RPMI7951 (cell line): ENCODE data around the gene TNIP2. TPM values are rescaled to one million over a fixed set of nuclear protein-coding genes. Genes with fewer than 3 reads are reported as not detected.

Experiments
- DNase-seq: peaks from one replicate; pipeline ENCODE4 v3.0.0-alpha.2; 2012; ENCODE audit warnings: low read depth
- total RNA-seq: library from RNA; depleted of rRNA; stranded (reverse); fragments of >200 nt; shearing (Covaris generic); gene quantifications from 2 replicates; pipeline ENCODE4 v1.2.3, GENCODE V29; 2014

Gene TNIP2
- total RNA-seq, 1 experiment from 2014 or later, result 23.3 TPM

GRCh38 chr4:2721586-2721985 lies 34.5 kb downstream of the TNIP2 start:
- DNase-seq, result no peak

GRCh38 chr4:2716236-2716635 lies 39.9 kb downstream of the TNIP2 start:
- DNase-seq, result no peak

GRCh38 chr4:2715426-2715825 lies 40.7 kb downstream of the TNIP2 start:
- no peak for DNase-seq

GRCh38 chr4:2714918-2715317 lies 41.2 kb downstream of the TNIP2 start:
- no peak for DNase-seq

GRCh38 chr4:2714061-2714770 lies 41.9 kb downstream of the TNIP2 start:
- DNase-seq, result no peak

- no peak for DNase-seq
Measured at GRCh38 chr4:2713337-2713736, 42.8 kb downstream of the TNIP2 start.

- DNase-seq, result peak; percentile 23
Measured at GRCh38 chr4:2712261-2712842, 43.8 kb downstream of the TNIP2 start.

GRCh38 chr4:2702770-2703169 lies 53.4 kb downstream of the TNIP2 start:
- DNase-seq, result no peak

- DNase-seq, result no peak
Measured at GRCh38 chr4:2702361-2702760, 53.8 kb downstream of the TNIP2 start.

GRCh38 chr4:2700031-2700430 lies 56.1 kb downstream of the TNIP2 start:
- no peak for DNase-seq

- no peak for DNase-seq
Measured at GRCh38 chr4:2699534-2699933, 56.6 kb downstream of the TNIP2 start.

GRCh38 chr4:2698951-2699505 lies 57.1 kb downstream of the TNIP2 start:
- no peak for DNase-seq

GRCh38 chr4:2698504-2698903 lies 57.6 kb downstream of the TNIP2 start:
- DNase-seq, result no peak

GRCh38 chr4:2697995-2698414 lies 58.1 kb downstream of the TNIP2 start:
- no peak for DNase-seq

- DNase-seq, result no peak
Measured at GRCh38 chr4:2696423-2696822, 59.7 kb downstream of the TNIP2 start.

GRCh38 chr4:2695346-2696060 lies 60.6 kb downstream of the TNIP2 start:
- no peak for DNase-seq

GRCh38 chr4:2694691-2695090 lies 61.4 kb downstream of the TNIP2 start:
- DNase-seq, result peak; percentile 96

GRCh38 chr4:2691952-2692435 lies 64.1 kb downstream of the TNIP2 start:
- no peak for DNase-seq
